DND-41 (cell line): Measurements from ENCODE around the gene TDRD9.

ENCODE experiments used
- CTCF ChIP-seq: IDR thresholded peaks from 2 replicates; pipeline ENCODE4 v1.5.1; 2012; ENCODE audit warnings: borderline replicate concordance, low read length, moderate library complexity, mild to moderate bottlenecking; ENCODE audit not compliant: poor library complexity, severe bottlenecking; ENCODE audit errors: extremely low read depth
- EZH2 ChIP-seq: IDR thresholded peaks from 3 replicates; pipeline ENCODE4 v1.6.1; 2012; ENCODE audit warnings: borderline replicate concordance, low read depth, mild to moderate bottlenecking, moderate library complexity, low read length, inconsistent platforms; ENCODE audit not compliant: severe bottlenecking

DNA sequence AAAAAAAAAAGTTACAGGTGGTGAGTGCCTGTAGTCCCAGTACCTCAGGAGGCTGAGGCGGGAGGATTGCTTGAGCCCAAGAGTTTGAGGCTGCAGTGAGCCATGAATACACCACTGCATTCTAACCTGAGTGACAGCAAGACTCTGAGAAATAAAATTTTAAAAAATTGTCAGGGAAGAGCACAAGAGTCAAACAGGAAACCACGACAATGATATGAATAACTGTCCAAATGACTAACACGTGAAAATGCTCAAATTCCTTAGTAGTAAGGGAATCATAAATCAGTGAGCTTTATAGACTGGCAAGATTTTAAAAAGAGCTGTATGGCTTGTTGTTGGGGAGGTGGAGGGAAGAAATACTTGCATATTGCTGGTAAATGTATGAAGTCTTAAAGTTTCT, 144.3 kb downstream of the TDRD9 start:
- TF ChIP-seq CTCF = no peak
- TF ChIP-seq EZH2 = no peak
